GM13976 (cell line): ENCODE data around the gene SREBF1.

Experiments
- DNase-seq: peaks from one replicate; pipeline ENCODE4 v3.0.0; 2012; ENCODE audit warnings: low spot score
- in situ Hi-C: fragments of 300-500 bp; cut with MboI; formaldehyde crosslinking; loops from one replicate; pipeline ENCODE4 v1.12.0; 2022; ENCODE audit warnings: low sequenced_read_pairs, mixed read lengths, inconsistent platforms; ENCODE audit not compliant: unreplicated experiment
- TF ChIP-seq, protein P1 (sequence below): IDR thresholded peaks from 2 replicates; pipeline ENCODE4 v1.5.1; 2012; ENCODE audit warnings: borderline replicate concordance, mild to moderate bottlenecking; ENCODE audit not compliant: insufficient read depth; ENCODE audit errors: extremely low read depth, missing control alignments, control extremely low read depth

SREBF1 gene

GRCh38 chr17:17787568-17787967 is 49.2 kb downstream of the SREBF1 start:
- TF ChIP-seq, protein P1, sequence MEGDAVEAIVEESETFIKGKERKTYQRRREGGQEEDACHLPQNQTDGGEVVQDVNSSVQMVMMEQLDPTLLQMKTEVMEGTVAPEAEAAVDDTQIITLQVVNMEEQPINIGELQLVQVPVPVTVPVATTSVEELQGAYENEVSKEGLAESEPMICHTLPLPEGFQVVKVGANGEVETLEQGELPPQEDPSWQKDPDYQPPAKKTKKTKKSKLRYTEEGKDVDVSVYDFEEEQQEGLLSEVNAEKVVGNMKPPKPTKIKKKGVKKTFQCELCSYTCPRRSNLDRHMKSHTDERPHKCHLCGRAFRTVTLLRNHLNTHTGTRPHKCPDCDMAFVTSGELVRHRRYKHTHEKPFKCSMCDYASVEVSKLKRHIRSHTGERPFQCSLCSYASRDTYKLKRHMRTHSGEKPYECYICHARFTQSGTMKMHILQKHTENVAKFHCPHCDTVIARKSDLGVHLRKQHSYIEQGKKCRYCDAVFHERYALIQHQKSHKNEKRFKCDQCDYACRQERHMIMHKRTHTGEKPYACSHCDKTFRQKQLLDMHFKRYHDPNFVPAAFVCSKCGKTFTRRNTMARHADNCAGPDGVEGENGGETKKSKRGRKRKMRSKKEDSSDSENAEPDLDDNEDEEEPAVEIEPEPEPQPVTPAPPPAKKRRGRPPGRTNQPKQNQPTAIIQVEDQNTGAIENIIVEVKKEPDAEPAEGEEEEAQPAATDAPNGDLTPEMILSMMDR = no peak
- DNase-seq = no peak
- in situ Hi-C loops = no loop called here

- in situ Hi-C loops = no loop called here
- DNase-seq = no peak
- TF ChIP-seq, protein P1 = no peak
Measured at GRCh38 chr17:17786998-17787397, 49.8 kb downstream of the SREBF1 start.

DNA sequence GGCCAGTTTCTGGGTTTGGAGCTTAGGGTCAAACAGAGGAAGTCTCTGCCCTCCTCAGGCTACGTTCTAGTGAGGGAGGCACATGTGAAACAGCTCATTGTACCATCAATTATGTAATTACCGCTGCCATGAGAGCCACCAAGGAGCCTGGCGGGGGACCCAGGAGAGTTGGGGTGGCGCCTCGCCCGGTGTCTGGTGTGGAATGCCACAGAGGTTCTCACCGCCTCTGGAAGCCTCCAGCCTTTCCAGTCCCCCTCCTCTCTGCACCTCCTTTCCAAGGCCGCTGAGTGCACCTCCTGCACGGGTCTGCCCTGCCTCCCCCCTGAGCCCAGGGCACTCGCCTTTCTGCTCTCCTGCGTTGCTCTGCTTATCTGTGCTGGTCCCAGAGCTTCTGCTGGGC is 51.4 kb downstream of the SREBF1 start:
- in situ Hi-C loops = no loop called here
- TF ChIP-seq, protein P1 = no peak
- DNase-seq = no peak

GRCh38 chr17:17784657-17785267 is 52.0 kb downstream of the SREBF1 start:
- in situ Hi-C loops = no loop called here
- TF ChIP-seq, protein P1 = no peak
- no peak for DNase-seq

GRCh38 chr17:17783825-17784656 is 52.7 kb downstream of the SREBF1 start:
- in situ Hi-C loops = no loop called here
- DNase-seq = no peak
- TF ChIP-seq, protein P1 = no peak

DNA sequence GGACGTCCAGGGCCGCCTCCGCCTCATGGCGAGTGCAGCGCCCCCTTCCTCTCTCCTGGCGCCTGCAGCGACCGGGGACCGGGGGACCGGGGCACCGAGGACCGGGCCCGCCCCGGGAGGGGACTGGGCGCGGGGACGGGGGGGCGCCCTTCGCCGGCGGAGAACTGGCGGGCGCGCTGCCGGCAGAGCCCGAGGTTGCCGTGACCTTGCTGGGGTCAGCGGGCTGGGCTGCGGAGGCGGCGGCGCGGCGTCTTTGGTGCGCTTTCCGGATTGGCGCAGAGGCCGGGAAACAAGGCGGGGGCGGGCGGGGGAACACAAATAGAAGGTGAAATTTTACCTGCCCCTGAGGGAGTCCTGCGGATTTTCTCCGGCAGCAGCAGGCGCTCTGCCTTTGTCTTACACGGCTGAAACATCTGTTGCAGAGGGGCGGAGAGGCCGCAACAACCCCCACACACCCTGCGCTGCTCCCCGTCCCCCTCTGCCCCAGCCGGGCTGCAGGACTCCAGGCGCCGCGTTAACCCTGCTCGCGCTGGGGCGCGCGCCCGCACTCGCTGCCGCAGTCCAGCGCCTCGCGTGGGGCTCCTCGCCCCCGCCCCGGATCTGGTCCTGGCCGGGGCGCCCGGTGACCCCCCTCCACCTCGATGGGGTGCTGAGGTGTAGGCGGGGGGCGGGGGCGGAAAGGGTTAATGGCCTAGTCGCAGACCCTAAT is 53.5 kb downstream of the SREBF1 start:
- TF ChIP-seq, protein P1 = peak; percentile 24
- in situ Hi-C loops = no loop called here
- DNase-seq = peak; percentile 84
